GM12878 (cell line): ENCODE results near the gene ATP5ME. TPM values are rescaled to one million over a fixed set of nuclear protein-coding genes. Genes with fewer than 3 reads are reported as not detected.

ENCODE experiments used
- ATAC-seq: fragments of 200-7000 bp; cut with Tn5 transposase; 3 replicates; pipeline ENCODE4 v1.9.1; 2020; ENCODE audit warnings: mild to moderate bottlenecking, moderate library complexity
- BruUV-seq: library from RNA; stranded (reverse); fragments of 400-500 nt; replicated peaks from 2 replicates; lab custom pipeline; 2021; lab: Mats Ljungman, UMichigan
- CTCF ChIA-PET: fragments of 300-600 bp; sonication (Branson Sonifier 250); formaldehyde crosslinking; extraction: SDS; loops from one replicate; lab custom pipeline; 2021; ENCODE audit warnings: inconsistent platforms; lab: Yijun Ruan, JAX
- POLR2A ChIA-PET: fragments of 350-600 bp; formaldehyde crosslinking; extraction: SDS; loops from one replicate; lab custom pipeline; 2021; ENCODE audit warnings: inconsistent platforms; lab: Charles Lee
- RAD21 ChIA-PET: fragments of 300-600 bp; sonication (Branson Sonifier 250); formaldehyde crosslinking; loops from one replicate; lab custom pipeline; 2023; ENCODE audit warnings: antibody characterized with exemption; ENCODE audit not compliant: unreplicated experiment; lab: Charles Lee
- SMC1A ChIA-PET: fragments of 300-600 bp; sonication (Branson Sonifier 250); formaldehyde crosslinking; loops from one replicate; lab custom pipeline; 2023; ENCODE audit not compliant: unreplicated experiment, uncharacterized antibody; lab: Charles Lee
- DNase-seq: peaks from one replicate; pipeline ENCODE4 v3.0.0-alpha.2; 2011; ENCODE audit warnings: low read depth, low spot score
- FAIRE-seq: peaks from 3 replicates; lab custom pipeline; 2011; peaks lifted over from hg19 to GRCh38; lab: Jason Lieb, UNC
- H2AFZ ChIP-seq: 2 replicates; pipeline ENCODE4 v1.6.0; 2011; ENCODE audit warnings: low read depth, low read length, control low read depth; ENCODE audit not compliant: control insufficient read depth
- H3K27ac ChIP-seq: 2 replicates; pipeline ENCODE4 v1.5.1; 2011; ENCODE audit warnings: control low read depth; ENCODE audit not compliant: control insufficient read depth, insufficient read depth
- H3K27me3 ChIP-seq, 2 experiments: replicated peaks in 1 of 2; 2 replicates each; pipeline versions ENCODE4 v1.6.0 to v1.6.1; 2011; ENCODE audit warnings: low read length in 1 of 2; ENCODE audit not compliant: control insufficient read depth in 2 of 2, insufficient read depth in 2 of 2
- H3K36me3 ChIP-seq, 2 experiments: 2 replicates each; pipeline ENCODE4 v1.5.1; 2011; ENCODE audit warnings: low read length in 1 of 2; ENCODE audit not compliant: control insufficient read depth in 2 of 2, insufficient read depth in 2 of 2
- H3K4me1 ChIP-seq: 2 replicates; pipeline ENCODE4 v1.6.1; 2011; ENCODE audit warnings: mild to moderate bottlenecking, low read length, moderate library complexity, mixed read lengths; ENCODE audit not compliant: control insufficient read depth, insufficient read depth
- H3K4me2 ChIP-seq: 2 replicates; pipeline ENCODE4 v1.6.0; 2011; ENCODE audit warnings: control low read depth; ENCODE audit not compliant: control insufficient read depth, insufficient read depth
- H3K4me3 ChIP-seq: fragments of 200-600 bp; sonication (generic); 2 replicates; pipeline ENCODE4 v1.5.1; 2016
- H3K79me2 ChIP-seq: 2 replicates; pipeline ENCODE4 v1.6.0; 2011; ENCODE audit warnings: low read length; ENCODE audit not compliant: control insufficient read depth, insufficient read depth
- H3K9ac ChIP-seq: 2 replicates; pipeline ENCODE4 v1.8.0; 2011; ENCODE audit warnings: low read length, control low read depth, mixed read lengths; ENCODE audit not compliant: control insufficient read depth, insufficient read depth
- H3K9me3 ChIP-seq: replicated peaks from 3 replicates; pipeline ENCODE4 v1.5.1; 2011; ENCODE audit warnings: mild to moderate bottlenecking, low read length; ENCODE audit not compliant: control insufficient read depth, insufficient read depth
- H4K20me1 ChIP-seq: 2 replicates; pipeline ENCODE4 v1.6.0; 2011; ENCODE audit not compliant: control insufficient read depth, insufficient read depth
- ATF3 ChIP-seq: IDR thresholded peaks from 2 replicates; pipeline ENCODE4 v1.6.1; 2011; ENCODE audit warnings: low read depth, mild to moderate bottlenecking, low read length, moderate library complexity, borderline replicate concordance; ENCODE audit errors: extremely low read depth
- BCL11A ChIP-seq: IDR thresholded peaks from 2 replicates; pipeline ENCODE4 v1.6.1; 2011; ENCODE audit warnings: low read depth, low read length
- BHLHE40 ChIP-seq, 2 experiments: fragments of 450-650 bp in 1 of 2; IDR thresholded peaks; 2 replicates each; pipeline ENCODE4 v1.6.1; 2011 to 2017; ENCODE audit warnings: low read depth in 2 of 2, borderline replicate concordance in 1 of 2, improper control_type of control experiment in 1 of 2, low read length in 1 of 2, mild to moderate bottlenecking in 1 of 2
- CBX5 ChIP-seq: sonication (generic); IDR thresholded peaks from 2 replicates; pipeline ENCODE4 v1.6.1; 2016; ENCODE audit warnings: low read depth, moderate library complexity, mild to moderate bottlenecking, inconsistent platforms
- CREM ChIP-seq: IDR thresholded peaks from 2 replicates; pipeline ENCODE4 v1.6.1; 2014; ENCODE audit warnings: antibody characterized with exemption, low read depth
- E2F8 ChIP-seq: fragments of 450-650 bp; IDR thresholded peaks from 2 replicates; pipeline ENCODE4 v1.6.1; 2018; ENCODE audit warnings: mild to moderate bottlenecking, low read depth, moderate library complexity; ENCODE audit not compliant: partially characterized antibody
- EED ChIP-seq: sonication (generic); IDR thresholded peaks from 2 replicates; pipeline ENCODE4 v1.6.1; 2016; ENCODE audit warnings: antibody characterized with exemption, low read depth
- ELK1 ChIP-seq: IDR thresholded peaks from 2 replicates; pipeline ENCODE4 v1.6.1; 2012; ENCODE audit warnings: low read depth, low read length, improper control_type of control experiment
- IRF3 ChIP-seq: fragments of 450-650 bp; IDR thresholded peaks from 2 replicates; pipeline ENCODE4 v1.6.1; 2014; ENCODE audit warnings: mild to moderate bottlenecking
- RBBP5 ChIP-seq: fragments of 200-600 bp; sonication (generic); conservative IDR thresholded peaks from 2 replicates; pipeline ENCODE4 v1.6.1; 2016
- RELA ChIP-seq: fragments of 450-650 bp; IDR thresholded peaks from 2 replicates; pipeline ENCODE4 v1.8.0; 2014; ENCODE audit warnings: borderline replicate concordance; ENCODE audit not compliant: partially characterized antibody
- SMAD1 ChIP-seq: fragments of 450-650 bp; IDR thresholded peaks from 2 replicates; pipeline ENCODE4 v1.6.1; 2018; ENCODE audit warnings: mild to moderate bottlenecking, low read depth; ENCODE audit not compliant: partially characterized antibody
- SPI1 ChIP-seq: IDR thresholded peaks from 2 replicates; pipeline ENCODE4 v1.6.1; 2011; ENCODE audit warnings: low read depth, mild to moderate bottlenecking, low read length, moderate library complexity, borderline replicate concordance; ENCODE audit not compliant: insufficient read depth
- USF1 ChIP-seq: IDR thresholded peaks from 2 replicates; pipeline ENCODE4 v1.6.1; 2011; ENCODE audit warnings: borderline replicate concordance, low read depth, mild to moderate bottlenecking, moderate library complexity, mixed read lengths, low read length; ENCODE audit not compliant: insufficient read depth; ENCODE audit errors: extremely low read length
- ZBTB33 ChIP-seq: fragments of 450-650 bp; IDR thresholded peaks from 2 replicates; pipeline ENCODE4 v1.6.1; 2017; ENCODE audit warnings: mild to moderate bottlenecking
- WGBS: methylation state at CpG from one replicate; pipeline ENCODE4 v1.1.6; 2016; ENCODE audit warnings: low lambda C conversion rate; ENCODE audit not compliant: insufficient replicate concordance, insufficient coverage; ENCODE audit errors: missing lambda C conversion rate; 5-methylcytosine and 5-hydroxymethylcytosine counted together
- in situ Hi-C: fragments of 300-500 bp; cut with MboI; formaldehyde crosslinking; loops from 9 replicates; pipeline ENCODE4 v1.14.3; 2018; ENCODE audit warnings: mixed read lengths
- intact Hi-C: fragments of 100-400 bp; cut with micrococcal nuclease; formaldehyde crosslinking; loops from one replicate; pipeline ENCODE4 v1.14.2; 2022; ENCODE audit not compliant: unreplicated experiment
- polyA plus RNA-seq, 11 experiments: library from polyadenylated mRNA; depleted of rRNA in 4 of 11; unstranded in 6 of 11; stranded (reverse) in 5 of 11; fragments of >200 nt; fragmentation: Nextera tagmentation in 4 of 11; fragmentation: Illumina TruSeq in 1 of 11; extraction: Ambion mirVana in 4 of 11; extraction: Trizol in 1 of 11; gene quantifications; 1 replicate in 1 of 11; 2 replicates in 10 of 11; pipeline versions ENCODE4 v1.2.1 to v1.2.3, GENCODE V29; 2011 to 2016; ENCODE audit warnings: inconsistent platforms in 2 of 11, missing spikeins in 2 of 11, low read depth in 1 of 11
- total RNA-seq, 4 experiments: library from RNA; depleted of rRNA in 3 of 4; stranded (reverse); fragments of >200 nt in 3 of 4; fragmentation: Illumina TruSeq in 1 of 4; extraction: Trizol in 1 of 4; gene quantifications; 2 replicates each; pipeline versions ENCODE4 v1.2.1 to v1.2.3, GENCODE V29; 2013 to 2021

The ATP5ME gene
- total and polyA plus RNA-seq, 10 of the 15 experiments (the other 5 are each of a cell fraction or from before 2014, with no cell fraction given): 279 to 2,374 (median 509) TPM

- no peaks in the 10 kb centered on the region for H3K36me3 ChIP-seq
- H2AFZ ChIP-seq: no peak overlapping the region
- no TSS peak for BruUV-seq
- CTCF ChIA-PET: no interaction called here
- H3K9me3 ChIP-seq: no peaks in the 10 kb centered on the region; the same call in 2 of the 3 replicates
- RAD21 ChIA-PET: no interaction called here
- 13% methylated on average over 3 of the region's 3 CpGs for WGBS
- no peaks in the 10 kb centered on the region for H3K4me1 ChIP-seq
- intact Hi-C loops: no loop called here
- POLR2A ChIA-PET: no interaction called here
- in situ Hi-C loops: no loop called here
- no peak overlapping the region for H3K4me3 ChIP-seq
- DNase-seq: no peak
- H3K27me3 ChIP-seq: no peaks in the 10 kb centered on the region
- ATAC-seq: no peak
- peaks cover 3% of the 10 kb centered on the region for H3K79me2 ChIP-seq
- SMC1A ChIA-PET: no interaction called here
- H3K27ac ChIP-seq: no peak overlapping the region
- H4K20me1 ChIP-seq: no peaks in the 10 kb centered on the region
- no peak overlapping the region for H3K9ac ChIP-seq
- no peak for FAIRE-seq
- H3K4me2 ChIP-seq: no peak overlapping the region
- TF ChIP-seq E2F8 (no peak), ATF3 (no peak), CBX5 (no peak), EED (no peak), ELK1 (no peak), SPI1 (no peak), CREM (no peak), BCL11A (no peak), SMAD1 (no peak), RELA (no peak), RBBP5 (no peak), BHLHE40 (IDR thresholded peaks at IDR 0.05; ENCODE audit: borderline replicate concordance in 1 of 2, low read depth in 2 of 2, low read length in 1 of 2) (no peak), IRF3 (no peak), ZBTB33 (no peak), USF1 (no peak)
These were observed 12.8 kb downstream of the ATP5ME start for GRCh38 chr4:661231-661630.
